Measurements from ENCODE around the gene TRAPPC12. TPM values are rescaled to one million over a fixed set of nuclear protein-coding genes. Genes with fewer than 3 reads are reported as not detected.

TRAPPC12 gene
- total RNA-seq, 1 donor from 2014 or later, result 130 TPM

GRCh38 chr2:3423492-3424170 lies 44.1 kb downstream of the TRAPPC12 start:
- H3K4me3 Mint-ChIP-seq (ENCODE audit: unreplicated experiment), result no peak overlapping the region
- H3K27me3 Mint-ChIP-seq (ENCODE audit: unreplicated experiment), result peaks cover 6% of the 10 kb centered on the region
- H3K9me3 Mint-ChIP-seq (ENCODE audit: unreplicated experiment), result peaks cover 4% of the 10 kb centered on the region
- peaks cover 5% of the 10 kb centered on the region for H3K36me3 Mint-ChIP-seq (ENCODE audit: unreplicated experiment)
- peak overlapping the region; percentile 53 for H3K27ac Mint-ChIP-seq (ENCODE audit: unreplicated experiment)
- DNase-seq, result peak; percentile 82
- peak; percentile 99 for TF ChIP-seq CTCF (IDR thresholded peaks at IDR 0.05; ENCODE audit: partially characterized antibody, unreplicated experiment)
- peaks cover 24% of the 10 kb centered on the region for H3K4me1 Mint-ChIP-seq (ENCODE audit: low read depth, unreplicated experiment)

GRCh38 chr2:3424171-3424795 lies 44.8 kb downstream of the TRAPPC12 start:
- peaks cover 5% of the 10 kb centered on the region for H3K36me3 Mint-ChIP-seq (ENCODE audit: unreplicated experiment)
- peak; percentile 64 for TF ChIP-seq CTCF (IDR thresholded peaks at IDR 0.05; ENCODE audit: partially characterized antibody, unreplicated experiment)
- peaks cover 24% of the 10 kb centered on the region for H3K4me1 Mint-ChIP-seq (ENCODE audit: low read depth, unreplicated experiment)
- H3K27me3 Mint-ChIP-seq (ENCODE audit: unreplicated experiment), result peaks cover 6% of the 10 kb centered on the region
- H3K27ac Mint-ChIP-seq (ENCODE audit: unreplicated experiment), result no peak overlapping the region
- peaks cover 4% of the 10 kb centered on the region for H3K9me3 Mint-ChIP-seq (ENCODE audit: unreplicated experiment)
- no peak overlapping the region for H3K4me3 Mint-ChIP-seq (ENCODE audit: unreplicated experiment)
- no peak for DNase-seq

GRCh38 chr2:3426615-3427014 lies 47.1 kb downstream of the TRAPPC12 start:
- no peak for DNase-seq
- H3K4me1 Mint-ChIP-seq (ENCODE audit: low read depth, unreplicated experiment), result peaks cover 24% of the 10 kb centered on the region
- no peak for TF ChIP-seq CTCF (IDR thresholded peaks at IDR 0.05; ENCODE audit: partially characterized antibody, unreplicated experiment)
- peaks cover 5% of the 10 kb centered on the region for H3K36me3 Mint-ChIP-seq (ENCODE audit: unreplicated experiment)
- peaks cover 5% of the 10 kb centered on the region for H3K9me3 Mint-ChIP-seq (ENCODE audit: unreplicated experiment)
- peaks cover 2% of the 10 kb centered on the region for H3K27me3 Mint-ChIP-seq (ENCODE audit: unreplicated experiment)
- H3K4me3 Mint-ChIP-seq (ENCODE audit: unreplicated experiment), result no peak overlapping the region
- H3K27ac Mint-ChIP-seq (ENCODE audit: unreplicated experiment), result peak overlapping the region; percentile 31

GRCh38 chr2:3427272-3427671 lies 47.8 kb downstream of the TRAPPC12 start:
- no peak overlapping the region for H3K27ac Mint-ChIP-seq (ENCODE audit: unreplicated experiment)
- H3K36me3 Mint-ChIP-seq (ENCODE audit: unreplicated experiment), result peaks cover 5% of the 10 kb centered on the region
- H3K4me3 Mint-ChIP-seq (ENCODE audit: unreplicated experiment), result no peak overlapping the region
- H3K9me3 Mint-ChIP-seq (ENCODE audit: unreplicated experiment), result peaks cover 5% of the 10 kb centered on the region
- DNase-seq, result no peak
- H3K27me3 Mint-ChIP-seq (ENCODE audit: unreplicated experiment), result peaks cover 2% of the 10 kb centered on the region
- H3K4me1 Mint-ChIP-seq (ENCODE audit: low read depth, unreplicated experiment), result peaks cover 26% of the 10 kb centered on the region
- no peak for TF ChIP-seq CTCF (IDR thresholded peaks at IDR 0.05; ENCODE audit: partially characterized antibody, unreplicated experiment)

- Mint-ChIP-seq H3K27ac (ENCODE audit: unreplicated experiment) (peak overlapping the region; percentile 46), H3K27me3 (ENCODE audit: unreplicated experiment) (peaks cover 2% of the 10 kb centered on the region), H3K4me3 (ENCODE audit: unreplicated experiment) (no peak overlapping the region), H3K36me3 (ENCODE audit: unreplicated experiment) (peaks cover 5% of the 10 kb centered on the region), H3K4me1 (ENCODE audit: low read depth, unreplicated experiment) (peaks cover 28% of the 10 kb centered on the region), H3K9me3 (ENCODE audit: unreplicated experiment) (peaks cover 3% of the 10 kb centered on the region)
- no peak for DNase-seq
- TF ChIP-seq CTCF (IDR thresholded peaks at IDR 0.05; ENCODE audit: partially characterized antibody, unreplicated experiment), result no peak
These were observed 49.1 kb downstream of the TRAPPC12 start for GRCh38 chr2:3428577-3428976.

Data from glutamatergic neuron (in vitro differentiated cells).